Duodenal mucosa (tissue), 2 donors: Measurements from ENCODE around the gene IKZF1.

Source experiments
- H3K27ac ChIP-seq: one replicate; pipeline ENCODE4 v1.7.0; 2013; ENCODE audit warnings: low read depth, low read length
- H3K27me3 ChIP-seq, 2 donors: one replicate each; pipeline ENCODE4 v1.7.0; 2013; ENCODE audit warnings: low read length in 2 of 2, control low read depth in 1 of 2; ENCODE audit not compliant: insufficient read depth in 2 of 2, control insufficient read depth in 1 of 2
- H3K36me3 ChIP-seq, 2 donors: one replicate each; pipeline ENCODE4 v1.7.0; 2013; ENCODE audit warnings: low read length in 2 of 2, control low read depth in 1 of 2; ENCODE audit not compliant: insufficient read depth in 2 of 2, control insufficient read depth in 1 of 2
- H3K4me1 ChIP-seq, 2 donors: one replicate each; pipeline ENCODE4 v1.7.0; 2013; ENCODE audit warnings: low read length in 2 of 2, control low read depth in 1 of 2; ENCODE audit not compliant: insufficient read depth in 2 of 2, control insufficient read depth in 1 of 2
- H3K4me3 ChIP-seq, 2 donors: one replicate each; pipeline ENCODE4 v1.7.0; 2013; ENCODE audit warnings: low read length in 2 of 2, low read depth in 1 of 2
- H3K9ac ChIP-seq, 2 donors: one replicate each; pipeline ENCODE4 v1.7.0; 2013; ENCODE audit warnings: low read length in 2 of 2, low read depth in 1 of 2
- H3K9me3 ChIP-seq, 2 donors: one replicate each; pipeline ENCODE4 v1.7.0; 2013; ENCODE audit warnings: low read length in 2 of 2, control low read depth in 1 of 2; ENCODE audit not compliant: control insufficient read depth in 1 of 2

Gene IKZF1

GRCh38 chr7:50298811-50299562, 5.5 kb upstream of the IKZF1 start:
- Histone ChIP-seq H3K9ac (no peak overlapping the region), H3K36me3 (no peaks in the 10 kb centered on the region), H3K27ac (no peak overlapping the region), H3K27me3 (peaks cover 10 to 13% of the 10 kb centered on the region in 2 donors), H3K4me1 (no peaks in the 10 kb centered on the region), H3K9me3 (no peaks in the 10 kb centered on the region), H3K4me3 (no peak overlapping the region)

- H3K27me3 ChIP-seq = peaks cover 10 to 13% of the 10 kb centered on the region in 2 donors
Measured at GRCh38 chr7:50300336-50300735, 4.2 kb upstream of the IKZF1 start.

GRCh38 chr7:50302486-50303334, 1.8 kb upstream of the IKZF1 start:
- Histone ChIP-seq H3K36me3 (no peaks in the 10 kb centered on the region), H3K9me3 (no peaks in the 10 kb centered on the region), H3K27ac (no peak overlapping the region), H3K9ac (no peak overlapping the region), H3K4me1 (no peaks in the 10 kb centered on the region), H3K4me3 (no peak overlapping the region), H3K27me3 (peaks cover 13% of the 10 kb centered on the region in 2 donors)

More at GRCh38 chr7:50300336-50300735, 4.2 kb upstream of the IKZF1 start:
- Histone ChIP-seq H3K4me1 (no peaks in the 10 kb centered on the region), H3K4me3 (no peak overlapping the region), H3K9ac (no peak overlapping the region), H3K9me3 (no peaks in the 10 kb centered on the region), H3K36me3 (no peaks in the 10 kb centered on the region), H3K27ac (no peak overlapping the region)

- Histone ChIP-seq H3K4me3 (peak overlapping the region; percentile 60 to 69), H3K27me3 (peaks cover 13% of the 10 kb centered on the region in 2 donors), H3K9me3 (no peaks in the 10 kb centered on the region), H3K9ac (no peak overlapping the region), H3K4me1 (peaks cover 0 to 4% of the 10 kb centered on the region in 2 donors), H3K36me3 (no peaks in the 10 kb centered on the region), H3K27ac (no peak overlapping the region)
Measured at GRCh38 chr7:50303335-50304128, 984 bp upstream of the IKZF1 start.

GRCh38 chr7:50304911-50305582, 531 bp downstream of the IKZF1 start:
- Histone ChIP-seq H3K36me3 (no peaks in the 10 kb centered on the region), H3K9ac (peak overlapping the region; percentile 57 to 66)

GRCh38 chr7:50305583-50306493, 1.3 kb downstream of the IKZF1 start:
- Histone ChIP-seq H3K9me3 (no peaks in the 10 kb centered on the region), H3K27me3 (peaks cover 13% of the 10 kb centered on the region in 2 donors), H3K4me1 (peaks cover 0 to 8% of the 10 kb centered on the region in 2 donors), H3K36me3 (no peaks in the 10 kb centered on the region), H3K4me3 (peak overlapping the region; percentile 60 to 69), H3K9ac (peak overlapping the region; percentile 57 to 66), H3K27ac (peak overlapping the region; percentile 6)

More at GRCh38 chr7:50304911-50305582, 531 bp downstream of the IKZF1 start:
- peaks cover 0 to 8% of the 10 kb centered on the region in 2 donors for H3K4me1 ChIP-seq
- no peaks in the 10 kb centered on the region for H3K9me3 ChIP-seq
- peaks cover 13% of the 10 kb centered on the region in 2 donors for H3K27me3 ChIP-seq
- H3K27ac ChIP-seq = peak overlapping the region; percentile 53
- peak overlapping the region; percentile 60 to 69 for H3K4me3 ChIP-seq

- Histone ChIP-seq H3K9ac (peak overlapping the region; percentile 22 to 66), H3K4me3 (peak overlapping the region; percentile 60 to 69)
Measured at GRCh38 chr7:50306494-50307367, 2.2 kb downstream of the IKZF1 start.

GRCh38 chr7:50307368-50308032, 3.0 kb downstream of the IKZF1 start:
- H3K9me3 ChIP-seq = no peaks in the 10 kb centered on the region
- peaks cover 6 to 7% of the 10 kb centered on the region in 2 donors for H3K27me3 ChIP-seq
- H3K4me1 ChIP-seq = peaks cover 0 to 8% of the 10 kb centered on the region in 2 donors
- H3K27ac ChIP-seq = peak overlapping the region; percentile 45
- peak overlapping the region; percentile 60 to 69 for H3K4me3 ChIP-seq
- no peaks in the 10 kb centered on the region for H3K36me3 ChIP-seq
- H3K9ac ChIP-seq = peak overlapping the region; percentile 2 to 66

More at GRCh38 chr7:50306494-50307367, 2.2 kb downstream of the IKZF1 start:
- H3K9me3 ChIP-seq = no peaks in the 10 kb centered on the region
- H3K27ac ChIP-seq = no peak overlapping the region
- H3K4me1 ChIP-seq = peaks cover 0 to 8% of the 10 kb centered on the region in 2 donors
- peaks cover 13% of the 10 kb centered on the region in 2 donors for H3K27me3 ChIP-seq
- H3K36me3 ChIP-seq = no peaks in the 10 kb centered on the region
